HG03159 (cell line): ENCODE results near the gene ARHGAP15.

Source experiments
- ATAC-seq: cut with Tn5 transposase; IDR thresholded peaks from one replicate; pipeline ENCODE4 v1.9.1; 2021; ENCODE audit warnings: mild to moderate bottlenecking, moderate library complexity; ENCODE audit not compliant: unreplicated experiment

ARHGAP15 gene

GRCh38 chr2:143607231-143608062, 478.2 kb downstream of the ARHGAP15 start:
- no peak for ATAC-seq

GRCh38 chr2:143608063-143608423, 478.8 kb downstream of the ARHGAP15 start:
- ATAC-seq: no peak

- ATAC-seq: no peak
These were observed 479.5 kb downstream of the ARHGAP15 start for GRCh38 chr2:143608758-143609157.

- ATAC-seq: no peak
These were observed 482.1 kb downstream of the ARHGAP15 start for GRCh38 chr2:143611336-143611735.

GRCh38 chr2:143615562-143615961, 486.3 kb downstream of the ARHGAP15 start:
- ATAC-seq: no peak

GRCh38 chr2:143616452-143616851, 487.2 kb downstream of the ARHGAP15 start:
- ATAC-seq: no peak

- ATAC-seq: no peak
These were observed 488.7 kb downstream of the ARHGAP15 start for GRCh38 chr2:143617803-143618415.

- no peak for ATAC-seq
These were observed 492.9 kb downstream of the ARHGAP15 start for GRCh38 chr2:143622106-143622505.

GRCh38 chr2:143623231-143623908, 494.2 kb downstream of the ARHGAP15 start:
- no peak for ATAC-seq

GRCh38 chr2:143623909-143624260, 494.7 kb downstream of the ARHGAP15 start:
- no peak for ATAC-seq

GRCh38 chr2:143629340-143629739, 500.1 kb downstream of the ARHGAP15 start:
- no peak for ATAC-seq

- no peak for ATAC-seq
These were observed 503.6 kb downstream of the ARHGAP15 start for GRCh38 chr2:143632751-143633374.

- ATAC-seq: no peak
These were observed 504.2 kb downstream of the ARHGAP15 start for GRCh38 chr2:143633419-143633818.

GRCh38 chr2:143635302-143635701, 506.1 kb downstream of the ARHGAP15 start:
- no peak for ATAC-seq

DNA sequence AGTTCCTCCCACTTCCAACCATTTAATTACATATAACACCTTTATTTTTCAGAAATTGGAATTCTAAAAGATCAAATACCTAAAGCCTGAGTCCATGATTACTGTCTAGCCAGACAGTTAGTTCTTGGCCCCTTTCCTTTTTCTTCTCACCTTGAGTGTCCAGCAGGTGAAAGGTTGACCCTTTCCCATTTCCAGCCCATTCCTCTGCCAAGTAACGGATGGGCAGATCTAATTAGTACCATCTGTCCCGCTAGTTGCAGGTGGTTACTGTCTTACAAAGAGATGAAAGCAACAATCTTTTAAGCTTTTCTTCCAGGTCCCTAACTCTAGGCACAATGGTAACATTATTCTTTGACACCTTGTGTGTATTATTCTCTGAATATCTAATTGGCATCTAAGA, 506.7 kb downstream of the ARHGAP15 start:
- no peak for ATAC-seq

DNA sequence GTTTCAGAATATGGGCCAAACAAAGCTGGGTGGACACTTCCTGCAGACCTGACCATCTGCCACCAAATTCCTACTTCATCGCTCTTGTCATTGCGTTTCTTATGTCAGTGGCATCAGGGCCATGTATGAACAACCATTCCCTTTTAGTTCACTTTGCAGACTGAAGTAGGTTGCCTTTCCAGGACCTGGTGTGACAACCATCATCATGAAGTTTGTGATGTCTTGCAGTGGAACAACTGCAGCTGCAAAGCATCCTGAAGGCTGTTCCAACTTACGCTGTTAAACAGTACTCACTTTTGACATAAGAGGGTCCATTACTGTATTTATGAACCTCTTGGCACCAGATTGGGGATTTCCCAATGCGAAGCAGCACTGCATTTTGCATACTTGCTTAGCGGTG, 511.6 kb downstream of the ARHGAP15 start:
- ATAC-seq: no peak

- ATAC-seq: no peak
These were observed 516.9 kb downstream of the ARHGAP15 start for GRCh38 chr2:143645921-143646645.

DNA sequence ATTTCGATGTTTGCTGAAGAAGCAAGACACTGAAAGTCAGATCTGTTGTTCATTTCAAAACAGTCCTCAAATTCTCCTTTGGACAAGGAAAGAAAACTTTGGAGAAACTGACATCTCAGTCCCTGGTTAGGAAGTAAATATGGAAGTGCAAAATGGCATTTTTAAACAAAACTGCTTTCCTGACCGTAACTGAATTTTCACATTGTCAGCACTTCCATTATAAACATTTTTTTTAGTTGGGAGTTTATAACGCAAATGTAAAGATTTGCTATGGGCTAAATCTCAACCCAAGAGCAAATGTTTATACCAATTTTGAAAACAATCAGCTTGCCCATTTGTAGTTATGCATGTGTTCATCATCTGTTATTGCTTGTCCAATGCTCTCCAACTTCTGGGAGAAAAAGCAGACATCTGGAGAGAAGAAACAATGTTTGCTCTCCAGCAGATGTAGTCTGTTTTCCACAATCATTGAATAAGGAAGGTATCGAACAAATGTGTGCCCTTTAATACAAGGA, 520.1 kb downstream of the ARHGAP15 start:
- no peak for ATAC-seq

DNA sequence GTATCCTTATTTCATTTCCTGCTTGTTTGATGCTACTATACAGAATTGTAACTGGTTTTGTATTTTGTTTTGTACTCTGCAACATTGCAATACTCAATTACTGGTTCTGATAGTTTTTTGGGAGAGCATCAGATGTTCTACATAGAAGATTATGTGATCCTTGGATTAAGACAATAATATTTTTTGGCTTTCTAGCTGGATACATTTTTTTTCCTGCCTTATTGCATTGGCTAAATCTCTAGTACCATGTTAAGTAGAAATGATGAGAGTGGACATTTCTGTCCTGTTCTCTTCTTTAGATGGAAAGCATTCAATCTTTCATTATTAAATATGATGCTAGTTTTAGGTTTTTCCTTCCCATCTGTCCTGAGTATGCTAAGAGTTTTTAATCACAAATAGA, 523.5 kb downstream of the ARHGAP15 start:
- no peak for ATAC-seq

- ATAC-seq: no peak
These were observed 539.0 kb downstream of the ARHGAP15 start for GRCh38 chr2:143668234-143668633.

- no peak for ATAC-seq
These were observed 544.8 kb downstream of the ARHGAP15 start for GRCh38 chr2:143674051-143674450.
